ENCODE results near the gene TUBB4B.

Gene TUBB4B

GRCh38 chr9:137286975-137287383 lies 45.9 kb downstream of the TUBB4B start:
- Histone ChIP-seq H3K4me1 (ENCODE audit: control insufficient read depth, insufficient read depth, low read length) (no peaks in the 10 kb centered on the region), H3K9ac (ENCODE audit: low read depth, low read length) (no peak overlapping the region), H3K27me3 (ENCODE audit: control insufficient read depth, insufficient read depth, low read length) (no peaks in the 10 kb centered on the region), H3K9me3 (ENCODE audit: control insufficient read depth, insufficient read depth, low read length) (no peaks in the 10 kb centered on the region), H3K4me3 (ENCODE audit: low read depth, low read length) (no peak overlapping the region), H3K36me3 (ENCODE audit: control insufficient read depth, insufficient read depth, low read length) (no peaks in the 10 kb centered on the region)

DNA sequence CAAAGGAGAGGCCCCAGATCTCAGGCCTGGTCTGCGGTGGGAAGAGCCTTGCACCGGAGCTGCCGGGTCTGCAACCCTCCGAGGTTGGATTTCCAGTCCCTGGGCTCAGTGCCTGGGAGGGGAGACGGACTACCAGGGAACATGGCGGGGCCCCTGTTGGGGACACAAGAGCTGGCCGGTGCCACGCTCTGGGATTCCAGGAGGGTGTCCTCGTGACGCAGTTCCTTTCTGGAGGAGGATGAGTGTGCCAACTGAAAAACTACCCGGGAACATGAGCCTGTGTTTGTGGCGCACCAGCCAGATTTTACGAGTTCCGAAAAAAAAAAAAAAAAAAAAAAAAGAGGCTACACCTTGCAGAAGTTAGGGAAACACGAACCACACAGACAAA lies 52.0 kb downstream of the TUBB4B start:
- Histone ChIP-seq H3K9me3 (ENCODE audit: control insufficient read depth, insufficient read depth, low read length) (no peaks in the 10 kb centered on the region), H3K4me1 (ENCODE audit: control insufficient read depth, insufficient read depth, low read length) (peaks cover 2% of the 10 kb centered on the region), H3K36me3 (ENCODE audit: control insufficient read depth, insufficient read depth, low read length) (no peaks in the 10 kb centered on the region), H3K9ac (ENCODE audit: low read depth, low read length) (no peak overlapping the region), H3K27me3 (ENCODE audit: control insufficient read depth, insufficient read depth, low read length) (peaks cover 9% of the 10 kb centered on the region), H3K4me3 (ENCODE audit: low read depth, low read length) (no peak overlapping the region)

Data from iPS-15b (cell line).